HEK293 (cell line): Measurements from ENCODE around the gene PTPN5.

Experiments
- CTCF ChIA-PET: fragments of 350-600 bp; formaldehyde crosslinking; extraction: SDS; loops from one replicate; lab custom pipeline; 2021; ENCODE audit warnings: antibody characterized with exemption; lab: Yijun Ruan, JAX
- POLR2A ChIA-PET: fragments of 300-600 bp; formaldehyde crosslinking; extraction: SDS; loops from one replicate; lab custom pipeline; 2020; ENCODE audit warnings: antibody characterized with exemption, inconsistent platforms; lab: Yijun Ruan, JAX
- H3K27ac ChIP-seq: fragments of 200-500 bp; sonication (Bioruptor generic); 2 replicates; pipeline ENCODE4 v1.5.1; 2014; ENCODE audit warnings: low read depth, low read length, control low read depth, inconsistent platforms; ENCODE audit errors: extremely low read depth
- H3K36me3 ChIP-seq, 2 experiments: fragments of 200-500 bp in 1 of 2; sonication (Bioruptor generic) in 1 of 2; 1 replicate in 1 of 2; 2 replicates in 1 of 2; pipeline ENCODE4 v1.5.1; 2014 to 2017; ENCODE audit warnings: inconsistent platforms in 2 of 2, low read length in 2 of 2; ENCODE audit not compliant: control insufficient read depth in 2 of 2, insufficient read depth in 1 of 2
- H3K4me1 ChIP-seq: fragments of 200-500 bp; sonication (Bioruptor generic); 2 replicates; pipeline ENCODE4 v1.5.1; 2014; ENCODE audit warnings: mild to moderate bottlenecking, low read length, inconsistent platforms; ENCODE audit not compliant: control insufficient read depth, insufficient read depth
- H3K4me3 ChIP-seq: 2 replicates; pipeline ENCODE4 v1.5.1; 2011; ENCODE audit warnings: low read depth, mild to moderate bottlenecking, control low read depth, low read length, moderate library complexity
- H3K9me3 ChIP-seq: fragments of 200-500 bp; sonication (Bioruptor generic); 2 replicates; pipeline ENCODE4 v1.5.1; 2014; ENCODE audit warnings: low read depth, low read length, inconsistent platforms; ENCODE audit not compliant: control insufficient read depth, insufficient read depth
- GLIS2 ChIP-seq: fragments of 450-650 bp; formaldehyde crosslinking; IDR thresholded peaks from 2 replicates; pipeline ENCODE4 v1.5.1; 2016; ENCODE audit warnings: missing biosample characterization, missing genetic modification characterization
- KLF16 ChIP-seq: fragments of 450-650 bp; formaldehyde crosslinking; IDR thresholded peaks from 2 replicates; pipeline ENCODE4 v1.5.1; 2017; ENCODE audit warnings: missing biosample characterization, missing genetic modification characterization
- KLF7 ChIP-seq: fragments of 450-650 bp; formaldehyde crosslinking; IDR thresholded peaks from 2 replicates; pipeline ENCODE4 v1.5.1; 2016; ENCODE audit warnings: missing biosample characterization, missing genetic modification characterization, borderline replicate concordance
- OSR2 ChIP-seq: fragments of 450-650 bp; formaldehyde crosslinking; IDR thresholded peaks from 2 replicates; pipeline ENCODE4 v1.5.1; 2016; ENCODE audit warnings: missing biosample characterization, missing genetic modification characterization
- SALL2 ChIP-seq: fragments of 450-650 bp; formaldehyde crosslinking; IDR thresholded peaks from 2 replicates; pipeline ENCODE4 v1.5.0; 2017; ENCODE audit warnings: missing biosample characterization, mild to moderate bottlenecking, missing genetic modification characterization, borderline replicate concordance
- SCRT2 ChIP-seq: fragments of 450-650 bp; formaldehyde crosslinking; IDR thresholded peaks from 2 replicates; pipeline ENCODE4 v1.5.1; 2016; ENCODE audit warnings: missing biosample characterization, missing genetic modification characterization
- ZBTB20 ChIP-seq: fragments of 450-650 bp; formaldehyde crosslinking; IDR thresholded peaks from 2 replicates; pipeline ENCODE4 v1.5.1; 2016; ENCODE audit warnings: missing biosample characterization, missing genetic modification characterization
- ZBTB48 ChIP-seq: fragments of 450-650 bp; formaldehyde crosslinking; IDR thresholded peaks from 2 replicates; pipeline ENCODE4 v1.5.1; 2016; ENCODE audit warnings: missing biosample characterization, missing genetic modification characterization
- ZNF112 ChIP-seq: fragments of 450-650 bp; formaldehyde crosslinking; IDR thresholded peaks from 2 replicates; pipeline ENCODE4 v1.5.0; 2017; ENCODE audit warnings: missing biosample characterization, missing genetic modification characterization
- ZNF114 ChIP-seq: fragments of 450-650 bp; formaldehyde crosslinking; IDR thresholded peaks from 2 replicates; pipeline ENCODE4 v1.5.0; 2017; ENCODE audit warnings: missing biosample characterization, missing genetic modification characterization
- ZNF133 ChIP-seq: fragments of 450-650 bp; formaldehyde crosslinking; IDR thresholded peaks from 2 replicates; pipeline ENCODE4 v1.5.1; 2016; ENCODE audit warnings: missing biosample characterization, missing genetic modification characterization
- ZNF169 ChIP-seq: fragments of 450-650 bp; formaldehyde crosslinking; IDR thresholded peaks from 2 replicates; pipeline ENCODE4 v1.5.1; 2016; ENCODE audit warnings: missing biosample characterization, missing genetic modification characterization
- ZNF266 ChIP-seq: fragments of 450-650 bp; formaldehyde crosslinking; IDR thresholded peaks from 2 replicates; pipeline ENCODE4 v1.5.1; 2016; ENCODE audit warnings: missing biosample characterization, missing genetic modification characterization, low read depth
- ZNF324 ChIP-seq: fragments of 450-650 bp; formaldehyde crosslinking; IDR thresholded peaks from 2 replicates; pipeline ENCODE4 v1.5.1; 2016; ENCODE audit warnings: missing biosample characterization, missing genetic modification characterization
- ZNF48 ChIP-seq: fragments of 450-650 bp; formaldehyde crosslinking; IDR thresholded peaks from 2 replicates; pipeline ENCODE4 v1.5.1; 2016; ENCODE audit warnings: missing biosample characterization, missing genetic modification characterization
- ZNF501 ChIP-seq: fragments of 450-650 bp; formaldehyde crosslinking; IDR thresholded peaks from 2 replicates; pipeline ENCODE4 v1.5.1; 2016; ENCODE audit warnings: missing biosample characterization, missing genetic modification characterization
- ZNF560 ChIP-seq: fragments of 450-650 bp; formaldehyde crosslinking; IDR thresholded peaks from 2 replicates; pipeline ENCODE4 v1.5.1; 2017; ENCODE audit warnings: missing biosample characterization, missing genetic modification characterization, borderline replicate concordance
- ZNF596 ChIP-seq: fragments of 450-650 bp; IDR thresholded peaks from 2 replicates; pipeline ENCODE4 v1.5.0; 2018; ENCODE audit warnings: missing biosample characterization, mild to moderate bottlenecking, missing genetic modification characterization, moderate library complexity
- ZNF623 ChIP-seq: fragments of 450-650 bp; formaldehyde crosslinking; IDR thresholded peaks from 2 replicates; pipeline ENCODE4 v1.5.1; 2016; ENCODE audit warnings: missing biosample characterization, missing genetic modification characterization
- ZNF677 ChIP-seq: fragments of 450-650 bp; IDR thresholded peaks from 2 replicates; pipeline ENCODE4 v1.5.0; 2018; ENCODE audit warnings: missing biosample characterization, mild to moderate bottlenecking, missing genetic modification characterization, moderate library complexity
- ZNF707 ChIP-seq: fragments of 450-650 bp; formaldehyde crosslinking; IDR thresholded peaks from 2 replicates; pipeline ENCODE4 v1.5.1; 2016; ENCODE audit warnings: missing biosample characterization, missing genetic modification characterization
- ZNF76 ChIP-seq: fragments of 450-650 bp; formaldehyde crosslinking; IDR thresholded peaks from 2 replicates; pipeline ENCODE4; 2016; ENCODE audit warnings: low read depth, missing biosample characterization, missing genetic modification characterization, borderline replicate concordance
- ZSCAN16 ChIP-seq: fragments of 450-650 bp; formaldehyde crosslinking; IDR thresholded peaks from 2 replicates; pipeline ENCODE4 v1.5.1; 2016; ENCODE audit warnings: missing biosample characterization, missing genetic modification characterization
- TF ChIP-seq, protein P1 (sequence below): fragments of 450-650 bp; formaldehyde crosslinking; IDR thresholded peaks from 2 replicates; pipeline ENCODE4 v1.5.1; 2016; ENCODE audit warnings: missing biosample characterization, missing genetic modification characterization
- TF ChIP-seq, protein P2 (sequence below): fragments of 450-650 bp; formaldehyde crosslinking; IDR thresholded peaks from 2 replicates; pipeline ENCODE4 v1.5.1; 2016; ENCODE audit warnings: missing biosample characterization, missing genetic modification characterization
- TF ChIP-seq, protein P3 (sequence below): fragments of 450-650 bp; formaldehyde crosslinking; IDR thresholded peaks from 2 replicates; pipeline ENCODE4 v1.5.1; 2016; ENCODE audit warnings: missing biosample characterization, missing genetic modification characterization

Gene PTPN5

DNA sequence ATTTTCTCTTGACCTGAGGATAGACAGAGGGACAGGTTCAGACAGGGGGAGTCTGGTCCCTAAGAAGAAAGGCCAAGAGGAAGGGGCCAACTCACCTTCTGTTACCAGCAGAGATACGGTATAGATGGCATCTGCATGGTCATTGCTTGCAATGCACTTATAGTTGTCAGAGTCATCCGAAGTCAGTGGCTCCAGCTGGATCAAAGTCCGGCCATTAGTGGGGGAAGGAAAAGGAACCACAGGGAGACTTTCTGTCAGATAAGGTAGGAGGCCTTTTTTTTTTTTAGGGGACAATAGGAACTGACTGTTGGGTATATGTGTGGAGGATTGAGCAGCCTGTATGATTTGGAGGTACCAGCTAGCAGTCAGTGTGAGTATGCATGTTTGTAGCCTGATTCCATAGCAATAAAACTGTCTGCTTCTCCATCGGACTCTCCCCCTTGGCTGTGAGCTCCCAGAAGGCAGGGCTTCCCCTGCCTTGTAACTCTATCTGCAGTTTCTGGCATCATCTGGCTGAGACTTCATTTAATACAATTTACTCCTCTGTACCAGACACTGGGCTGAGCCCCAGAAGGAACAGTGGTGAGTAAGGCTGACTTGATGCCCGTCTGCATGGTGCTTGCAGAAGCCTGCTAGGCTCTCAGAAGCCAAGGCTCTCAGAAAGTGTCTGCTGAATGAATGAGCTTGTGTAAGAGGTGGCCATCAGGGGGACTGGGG lies 71.3 kb downstream of the PTPN5 start:
- TF ChIP-seq KLF16 (tag by site-specific recombination) (no peak), ZNF560 (no peak), ZNF677 (no peak), SALL2 (no peak), ZNF266 (tag by site-specific recombination) (no peak), ZNF501 (tag by site-specific recombination) (no peak), ZNF48 (tag by site-specific recombination) (no peak), ZNF133 (no peak), OSR2 (tag by site-specific recombination) (no peak), ZNF169 (tag by site-specific recombination) (no peak), ZNF324 (tag by site-specific recombination) (no peak)
- TF ChIP-seq, protein P1, sequence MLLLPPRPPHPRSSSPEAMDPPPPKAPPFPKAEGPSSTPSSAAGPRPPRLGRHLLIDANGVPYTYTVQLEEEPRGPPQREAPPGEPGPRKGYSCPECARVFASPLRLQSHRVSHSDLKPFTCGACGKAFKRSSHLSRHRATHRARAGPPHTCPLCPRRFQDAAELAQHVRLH (tag by site-specific recombination) = no peak
- Histone ChIP-seq H3K36me3 (no peaks in the 10 kb centered on the region), H3K4me1 (no peaks in the 10 kb centered on the region), H3K4me3 (no peak overlapping the region), H3K9me3 (no peaks in the 10 kb centered on the region), H3K27ac (no peak overlapping the region)
- ChIA-PET POLR2A (no interaction called here), CTCF (interaction anchor here (3.8 kb wide), 1 partner anchor 11 kb away, joined by 28 read pairs; no protein-coding TSS in a partner anchor)

DNA sequence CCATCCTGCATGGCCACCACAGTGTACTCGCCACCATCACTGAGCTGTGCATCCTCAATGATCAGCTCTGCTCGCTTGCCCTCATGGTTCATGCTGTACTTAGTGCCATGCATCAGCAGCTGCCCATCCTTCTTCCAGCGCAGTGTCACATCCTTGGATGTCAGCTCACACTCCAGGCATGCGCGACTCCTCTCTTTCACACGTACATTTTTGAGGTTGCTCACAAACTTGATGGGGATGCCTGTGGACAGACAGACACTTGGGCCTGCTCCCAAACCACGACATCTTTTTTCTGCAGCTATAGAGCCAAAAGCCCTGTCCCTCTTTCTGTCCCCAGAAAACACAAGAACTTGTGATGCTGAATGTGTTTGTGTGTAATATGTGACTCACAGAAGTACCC lies 76.1 kb downstream of the PTPN5 start:
- no peaks in the 10 kb centered on the region for H3K36me3 ChIP-seq
- no peaks in the 10 kb centered on the region for H3K9me3 ChIP-seq
- H3K4me1 ChIP-seq = no peaks in the 10 kb centered on the region
- H3K27ac ChIP-seq = no peak overlapping the region
- no peak for TF ChIP-seq ZNF169 (tag by site-specific recombination)
- no peak for TF ChIP-seq ZBTB20
- no peak for TF ChIP-seq ZNF76 (tag by site-specific recombination)
- no peak for TF ChIP-seq ZNF707 (tag by site-specific recombination)
- TF ChIP-seq KLF7 = no peak
- TF ChIP-seq ZNF596 (tag by site-specific recombination) = no peak
- TF ChIP-seq, protein P2, sequence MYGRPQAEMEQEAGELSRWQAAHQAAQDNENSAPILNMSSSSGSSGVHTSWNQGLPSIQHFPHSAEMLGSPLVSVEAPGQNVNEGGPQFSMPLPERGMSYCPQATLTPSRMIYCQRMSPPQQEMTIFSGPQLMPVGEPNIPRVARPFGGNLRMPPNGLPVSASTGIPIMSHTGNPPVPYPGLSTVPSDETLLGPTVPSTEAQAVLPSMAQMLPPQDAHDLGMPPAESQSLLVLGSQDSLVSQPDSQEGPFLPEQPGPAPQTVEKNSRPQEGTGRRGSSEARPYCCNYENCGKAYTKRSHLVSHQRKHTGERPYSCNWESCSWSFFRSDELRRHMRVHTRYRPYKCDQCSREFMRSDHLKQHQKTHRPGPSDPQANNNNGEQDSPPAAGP (tag by site-specific recombination) = no peak
- no peak for TF ChIP-seq ZNF114 (tag by site-specific recombination)
- no peak for TF ChIP-seq ZNF623 (tag by site-specific recombination)
- TF ChIP-seq, protein P3, sequence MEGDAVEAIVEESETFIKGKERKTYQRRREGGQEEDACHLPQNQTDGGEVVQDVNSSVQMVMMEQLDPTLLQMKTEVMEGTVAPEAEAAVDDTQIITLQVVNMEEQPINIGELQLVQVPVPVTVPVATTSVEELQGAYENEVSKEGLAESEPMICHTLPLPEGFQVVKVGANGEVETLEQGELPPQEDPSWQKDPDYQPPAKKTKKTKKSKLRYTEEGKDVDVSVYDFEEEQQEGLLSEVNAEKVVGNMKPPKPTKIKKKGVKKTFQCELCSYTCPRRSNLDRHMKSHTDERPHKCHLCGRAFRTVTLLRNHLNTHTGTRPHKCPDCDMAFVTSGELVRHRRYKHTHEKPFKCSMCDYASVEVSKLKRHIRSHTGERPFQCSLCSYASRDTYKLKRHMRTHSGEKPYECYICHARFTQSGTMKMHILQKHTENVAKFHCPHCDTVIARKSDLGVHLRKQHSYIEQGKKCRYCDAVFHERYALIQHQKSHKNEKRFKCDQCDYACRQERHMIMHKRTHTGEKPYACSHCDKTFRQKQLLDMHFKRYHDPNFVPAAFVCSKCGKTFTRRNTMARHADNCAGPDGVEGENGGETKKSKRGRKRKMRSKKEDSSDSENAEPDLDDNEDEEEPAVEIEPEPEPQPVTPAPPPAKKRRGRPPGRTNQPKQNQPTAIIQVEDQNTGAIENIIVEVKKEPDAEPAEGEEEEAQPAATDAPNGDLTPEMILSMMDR (tag by site-specific recombination) = no peak
- TF ChIP-seq ZNF112 (tag by site-specific recombination) = no peak
- TF ChIP-seq SCRT2 (tag by site-specific recombination) = no peak
- no peak for TF ChIP-seq GLIS2 (tag by site-specific recombination)
- TF ChIP-seq ZBTB48 (tag by site-specific recombination) = no peak
- TF ChIP-seq ZSCAN16 (tag by site-specific recombination) = no peak
- no peak overlapping the region for H3K4me3 ChIP-seq
- CTCF ChIA-PET = interaction anchor here (1.7 to 2.0 kb wide), 2 partner anchors 12 to 64 kb away, joined by 4 to 8 read pairs; no protein-coding TSS in a partner anchor
- POLR2A ChIA-PET = no interaction called here
